K562 (cell line): ENCODE measurements around the gene PIK3CD. TPM values are rescaled to one million over a fixed set of nuclear protein-coding genes. Genes with fewer than 3 reads are reported as not detected.

Experiments used
- ATAC-seq: fragments of 200-7000 bp; cut with Tn5 transposase; 3 replicates; pipeline ENCODE4 v1.9.1; 2020; ENCODE audit warnings: moderate library complexity
- BruUV-seq: library from RNA; stranded (reverse); fragments of 400-500 nt; replicated peaks from 2 replicates; lab custom pipeline; 2021; lab: Mats Ljungman, UMichigan
- CTCF ChIA-PET: fragments of 300-600 bp; formaldehyde crosslinking; extraction: SDS; loops from one replicate; lab custom pipeline; 2021; ENCODE audit warnings: low intra/inter-chr PET ratio; lab: Yijun Ruan, JAX
- POLR2A ChIA-PET: fragments of 300-600, 350-650 bp; sonication (Branson Sonifier 250); formaldehyde crosslinking; extraction: SDS; loops from one replicate; lab custom pipeline; 2021; ENCODE audit warnings: antibody characterized with exemption, inconsistent platforms; lab: Yijun Ruan, JAX
- DNase-seq, 4 experiments: peaks; one replicate each; pipeline versions ENCODE4 v3.0.0 to v3.0.0-alpha.2; 2011 to 2018; ENCODE audit warnings: low spot score in 3 of 4, mixed read lengths in 3 of 4; ENCODE audit errors: extremely low read depth in 1 of 4
- FAIRE-seq: peaks from 2 replicates; lab custom pipeline; 2011; peaks lifted over from hg19 to GRCh38; lab: Jason Lieb, UNC
- H2AFZ ChIP-seq: 2 replicates; pipeline ENCODE4 v1.6.0; 2011; ENCODE audit warnings: low read depth, low read length, control low read depth, inconsistent platforms
- H3K27ac ChIP-seq: fragments of 200-600 bp; 3 replicates; pipeline ENCODE4 v1.8.0; 2011; ENCODE audit warnings: low read depth, mild to moderate bottlenecking, control low read depth, inconsistent platforms, low read length, moderate library complexity, mixed read lengths; ENCODE audit errors: extremely low read depth
- H3K27me3 ChIP-seq, 2 experiments: fragments of 300-600 bp in 1 of 2; 2 replicates in 1 of 2; 3 replicates in 1 of 2; pipeline versions ENCODE4 v1.6.0 to v1.8.0; 2011; ENCODE audit warnings: inconsistent platforms in 2 of 2, low read length in 2 of 2, mild to moderate bottlenecking in 1 of 2, mixed read lengths in 1 of 2, moderate library complexity in 1 of 2; ENCODE audit not compliant: control insufficient read depth in 2 of 2, insufficient read depth in 2 of 2
- H3K36me3 ChIP-seq: fragments of 300-600 bp; 3 replicates; pipeline ENCODE4 v1.8.0; 2011; ENCODE audit warnings: mild to moderate bottlenecking, low read length, inconsistent platforms; ENCODE audit not compliant: control insufficient read depth, insufficient read depth
- H3K4me1 ChIP-seq, 2 experiments: fragments of 200-600 bp in 1 of 2; replicated peaks in 1 of 2; 2 replicates in 1 of 2; 3 replicates in 1 of 2; pipeline versions ENCODE4 v1.5.1 to v1.8.0; 2011; ENCODE audit warnings: inconsistent platforms in 2 of 2, low read length in 2 of 2, mild to moderate bottlenecking in 1 of 2, mixed read lengths in 1 of 2, moderate library complexity in 1 of 2; ENCODE audit not compliant: control insufficient read depth in 2 of 2, insufficient read depth in 2 of 2
- H3K4me2 ChIP-seq: 2 replicates; pipeline ENCODE4 v1.6.1; 2011; ENCODE audit warnings: low read length, control low read depth, inconsistent platforms, mixed read lengths; ENCODE audit not compliant: insufficient read depth
- H3K4me3 ChIP-seq: fragments of 200-600 bp; sonication (generic), shearing (Covaris generic); 2 replicates; pipeline ENCODE4 v1.5.1; 2016; ENCODE audit warnings: control low read depth, inconsistent platforms
- H3K79me2 ChIP-seq: fragments of 200-600 bp; 3 replicates; pipeline ENCODE4 v1.8.0; 2011; ENCODE audit warnings: low read length, inconsistent platforms; ENCODE audit not compliant: control insufficient read depth, insufficient read depth
- H3K9ac ChIP-seq, 2 experiments: 2 replicates each; pipeline versions ENCODE4 v1.6.0 to v1.6.1; 2011; ENCODE audit warnings: low read depth in 2 of 2, low read length in 2 of 2, control low read depth in 1 of 2, inconsistent platforms in 1 of 2, mild to moderate bottlenecking in 1 of 2, mixed read lengths in 1 of 2; ENCODE audit not compliant: insufficient read depth in 1 of 2
- H3K9me1 ChIP-seq: one replicate; pipeline ENCODE4 v1.6.0; 2011; ENCODE audit warnings: inconsistent platforms, mild to moderate bottlenecking, low read length, moderate library complexity; ENCODE audit not compliant: control insufficient read depth, insufficient read depth
- H3K9me3 ChIP-seq: replicated peaks from 2 replicates; pipeline ENCODE4 v1.5.1; 2011; ENCODE audit warnings: low read depth, low read length, inconsistent platforms; ENCODE audit not compliant: control insufficient read depth, insufficient read depth
- H4K20me1 ChIP-seq: replicated peaks from 2 replicates; pipeline ENCODE4 v1.6.1; 2011; ENCODE audit warnings: low read length, inconsistent platforms, mixed read lengths; ENCODE audit not compliant: control insufficient read depth, insufficient read depth
- STAT5B ChIP-seq: fragments of 250-450 bp; sonication (Bioruptor Pico); IDR thresholded peaks from 2 replicates; pipeline ENCODE4 v1.8.0; 2021; ENCODE audit warnings: mild to moderate bottlenecking, inconsistent platforms
- WGBS: fragments of 100-300 bp; shearing (Covaris generic); methylation state at CpG from one replicate; pipeline ENCODE4 v1.1.6; 2016; ENCODE audit warnings: low coverage, mixed read lengths; ENCODE audit not compliant: insufficient coverage; ENCODE audit errors: missing lambda C conversion rate; 5-methylcytosine and 5-hydroxymethylcytosine counted together
- in situ Hi-C: fragments of 300-500 bp; cut with MboI; formaldehyde crosslinking; loops from 4 replicates; pipeline ENCODE4 v1.15.0; 2018; ENCODE audit warnings: inconsistent platforms, mixed read lengths
- intact Hi-C: fragments of 100-400 bp; cut with micrococcal nuclease; formaldehyde crosslinking; loops from 2 replicates; pipeline ENCODE4 v1.14.2; 2022
- polyA plus RNA-seq, 8 experiments: library from polyadenylated mRNA; depleted of rRNA in 4 of 8; stranded (reverse) in 5 of 8; unstranded in 3 of 8; fragments of >200 nt; fragmentation: Nextera tagmentation in 2 of 8; fragmentation: Illumina TruSeq in 1 of 8; extraction: Ambion mirVana in 2 of 8; extraction: Trizol in 1 of 8; gene quantifications; 2 replicates each; pipeline versions ENCODE4 v1.2.1 to v1.2.3, GENCODE V29; 2011 to 2014; ENCODE audit warnings: inconsistent platforms in 1 of 8, missing spikeins in 1 of 8
- total RNA-seq, 7 experiments: library from RNA; depleted of rRNA in 6 of 7; stranded (reverse); fragments of >200 nt in 6 of 7; fragmentation: Illumina TruSeq in 2 of 7; extraction: Trizol in 2 of 7; gene quantifications; 2 replicates each; pipeline versions ENCODE4 v1.2.1 to v1.2.3, GENCODE V29; 2011 to 2021; ENCODE audit warnings: low replicate concordance in 1 of 7
- TF ChIP-seq, protein P1 (sequence below): sonication (generic); formaldehyde crosslinking; IDR thresholded peaks from 2 replicates; pipeline ENCODE4 v1.8.1; 2023; ENCODE audit warnings: mild to moderate bottlenecking, missing genetic modification reagents

The PIK3CD gene
- total and polyA plus RNA-seq, 9 of the 15 experiments (the other 6 are each of a cell fraction or from before 2014, with no cell fraction given) = 1.8 to 20.8 (median 7.2) TPM

DNA sequence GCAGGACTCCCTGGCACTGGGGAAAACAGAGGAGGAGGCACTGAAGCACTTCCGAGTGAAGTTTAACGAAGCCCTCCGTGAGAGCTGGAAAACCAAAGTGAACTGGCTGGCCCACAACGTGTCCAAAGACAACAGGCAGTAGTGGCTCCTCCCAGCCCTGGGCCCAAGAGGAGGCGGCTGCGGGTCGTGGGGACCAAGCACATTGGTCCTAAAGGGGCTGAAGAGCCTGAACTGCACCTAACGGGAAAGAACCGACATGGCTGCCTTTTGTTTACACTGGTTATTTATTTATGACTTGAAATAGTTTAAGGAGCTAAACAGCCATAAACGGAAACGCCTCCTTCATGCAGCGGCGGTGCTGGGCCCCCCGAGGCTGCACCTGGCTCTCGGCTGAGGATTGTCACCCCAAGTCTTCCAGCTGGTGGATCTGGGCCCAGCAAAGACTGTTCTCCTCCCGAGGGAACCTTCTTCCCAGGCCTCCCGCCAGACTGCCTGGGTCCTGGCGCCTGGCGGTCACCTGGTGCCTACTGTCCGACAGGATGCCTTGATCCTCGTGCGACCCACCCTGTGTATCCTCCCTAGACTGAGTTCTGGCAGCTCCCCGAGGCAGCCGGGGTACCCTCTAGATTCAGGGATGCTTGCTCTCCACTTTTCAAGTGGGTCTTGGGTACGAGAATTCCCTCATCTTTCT is 75.5 kb downstream of the PIK3CD start:
- H3K9ac ChIP-seq = peak overlapping the region in 1 of 2 experiments; percentile 71; a peak in 2 of 4 replicates
- H3K4me3 ChIP-seq = no peak overlapping the region
- 83% methylated on average over 25 of the region's 25 CpGs for WGBS
- no peaks in the 10 kb centered on the region for H3K27me3 ChIP-seq
- no peaks in the 10 kb centered on the region for H4K20me1 ChIP-seq
- peaks cover under 1% of the 10 kb centered on the region for H3K9me1 ChIP-seq
- no peak for TF ChIP-seq STAT5B (CRISPR knock-in tag)
- TF ChIP-seq, protein P1, sequence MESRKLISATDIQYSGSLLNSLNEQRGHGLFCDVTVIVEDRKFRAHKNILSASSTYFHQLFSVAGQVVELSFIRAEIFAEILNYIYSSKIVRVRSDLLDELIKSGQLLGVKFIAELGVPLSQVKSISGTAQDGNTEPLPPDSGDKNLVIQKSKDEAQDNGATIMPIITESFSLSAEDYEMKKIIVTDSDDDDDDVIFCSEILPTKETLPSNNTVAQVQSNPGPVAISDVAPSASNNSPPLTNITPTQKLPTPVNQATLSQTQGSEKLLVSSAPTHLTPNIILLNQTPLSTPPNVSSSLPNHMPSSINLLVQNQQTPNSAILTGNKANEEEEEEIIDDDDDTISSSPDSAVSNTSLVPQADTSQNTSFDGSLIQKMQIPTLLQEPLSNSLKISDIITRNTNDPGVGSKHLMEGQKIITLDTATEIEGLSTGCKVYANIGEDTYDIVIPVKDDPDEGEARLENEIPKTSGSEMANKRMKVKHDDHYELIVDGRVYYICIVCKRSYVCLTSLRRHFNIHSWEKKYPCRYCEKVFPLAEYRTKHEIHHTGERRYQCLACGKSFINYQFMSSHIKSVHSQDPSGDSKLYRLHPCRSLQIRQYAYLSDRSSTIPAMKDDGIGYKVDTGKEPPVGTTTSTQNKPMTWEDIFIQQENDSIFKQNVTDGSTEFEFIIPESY (CRISPR knock-in tag) = peak; percentile 49; the same call in 1 of the 2 replicates
- BruUV-seq = no TSS peak
- peaks cover 0 to 28% of the 10 kb centered on the region in 2 experiments; a peak in 2 of 5 replicates for H3K4me1 ChIP-seq
- ATAC-seq (no peak), DNase-seq (no peak), FAIRE-seq (no peak)
- intact Hi-C loops = no loop called here
- H3K79me2 ChIP-seq = no peaks in the 10 kb centered on the region
- no peak overlapping the region for H3K4me2 ChIP-seq
- no peak overlapping the region for H3K27ac ChIP-seq
- peaks cover 76% of the 10 kb centered on the region; the same call in 2 of the 3 replicates for H3K36me3 ChIP-seq
- H3K9me3 ChIP-seq = no peaks in the 10 kb centered on the region
- CTCF ChIA-PET = no interaction called here
- POLR2A ChIA-PET = interaction anchor here (1.1 kb wide), 1 partner anchor 10 kb away, joined by 4 read pairs; no protein-coding TSS in a partner anchor
- in situ Hi-C loops = no loop called here
- no peak overlapping the region for H2AFZ ChIP-seq
